DMS53 treated with DMSO at 0.1 percent for 48 hours (cell line): ENCODE measurements around the gene PRPF18.

Experiments used
- DNase-seq: peaks from one replicate; lab custom pipeline; 2025; ENCODE audit not compliant: unreplicated experiment; lab: John Stamatoyannopoulos, UW

The PRPF18 gene

DNA sequence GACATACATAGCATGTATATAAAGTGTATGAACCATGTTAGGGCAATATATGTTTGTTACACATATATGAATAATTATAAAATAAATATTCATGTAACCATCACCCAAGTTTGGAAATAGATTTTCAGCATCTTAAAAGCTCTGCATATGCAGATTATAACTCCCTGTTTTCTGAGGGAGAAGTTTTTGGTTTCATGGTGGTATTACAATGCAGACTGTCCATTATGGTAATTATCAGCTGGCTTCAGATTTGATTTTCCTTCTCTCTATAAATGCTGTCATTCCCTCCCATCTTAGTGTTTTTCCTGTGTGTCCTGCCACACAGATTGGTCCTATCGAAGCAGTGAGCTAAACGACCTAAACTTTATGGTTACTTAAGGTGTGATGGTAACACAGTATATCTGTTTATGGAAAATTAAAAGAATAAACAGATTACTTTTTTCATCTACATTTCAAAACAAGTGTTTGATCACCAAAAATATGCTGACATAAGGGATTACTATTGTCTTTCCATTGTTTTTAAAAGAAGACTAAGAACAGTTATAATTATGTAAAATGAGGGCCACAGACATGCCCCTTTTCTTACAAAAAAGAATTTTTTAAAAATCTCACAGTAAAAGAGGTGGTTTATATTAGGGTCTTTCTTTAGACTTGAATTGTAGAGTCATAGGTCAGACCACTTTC, 17.7 kb downstream of the PRPF18 start:
- no peak for DNase-seq

DNA sequence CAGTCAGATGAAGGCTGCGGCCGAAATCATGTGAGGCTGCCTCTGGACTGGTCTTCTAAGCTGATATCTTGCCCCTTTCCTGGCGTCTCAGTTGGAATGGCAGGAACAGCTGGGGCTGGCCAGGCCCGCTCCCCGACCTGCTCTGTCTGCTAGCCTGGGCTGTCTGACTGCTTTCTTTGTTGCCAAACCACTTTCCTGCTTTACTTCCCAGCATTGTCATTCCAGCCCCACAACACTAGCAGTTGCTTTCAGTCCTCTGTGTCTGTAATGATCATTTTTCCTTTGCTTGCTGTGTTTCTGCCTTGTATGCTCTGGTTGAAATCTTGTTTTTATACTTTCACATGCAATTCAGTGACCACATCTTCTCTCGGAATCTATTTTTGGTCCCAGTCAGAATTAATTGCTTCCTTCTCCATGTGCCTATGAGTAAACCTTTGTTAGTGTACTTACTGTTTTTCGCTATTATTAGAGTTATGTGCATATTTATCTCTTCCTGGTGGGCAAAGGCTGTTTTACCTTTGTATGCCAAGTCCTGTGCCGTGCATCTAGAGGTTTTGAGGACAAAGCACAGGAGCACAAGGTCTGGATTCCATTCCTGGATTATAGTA, 21.6 kb downstream of the PRPF18 start:
- DNase-seq, result no peak

DNA sequence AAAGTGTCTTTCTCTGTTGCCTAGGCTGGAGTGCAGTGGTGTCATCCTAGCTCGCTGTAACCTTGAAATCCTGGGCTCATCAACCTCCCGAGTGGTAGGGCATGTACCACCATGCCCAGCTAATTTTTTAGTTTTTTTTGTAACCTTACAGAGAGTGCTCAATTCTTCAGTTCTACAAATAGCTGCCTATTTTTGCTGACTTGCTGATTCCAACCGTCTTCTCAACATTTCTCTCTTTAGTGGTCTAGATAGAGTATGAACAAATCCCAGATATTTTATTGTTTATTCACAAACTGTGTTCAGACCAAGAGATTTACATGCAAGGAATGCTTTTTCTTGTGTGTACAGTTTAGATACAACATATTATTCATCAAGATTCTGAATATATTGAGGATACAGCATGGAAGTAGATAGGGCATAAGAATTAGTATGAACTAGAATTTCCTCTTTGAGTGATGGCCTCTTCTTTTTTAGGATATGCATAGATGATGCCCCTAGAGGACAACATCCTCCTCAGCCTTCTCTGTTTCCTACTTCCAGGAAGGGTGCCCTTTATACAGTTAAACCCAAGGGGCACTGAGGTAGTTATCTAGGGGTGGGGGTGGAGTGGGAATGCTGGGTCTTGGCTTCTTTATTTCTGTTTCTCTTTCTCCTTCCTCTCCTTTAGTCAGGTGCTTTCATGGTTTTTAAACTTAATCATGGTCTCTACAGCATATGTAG, 26.0 kb downstream of the PRPF18 start:
- no peak for DNase-seq

DNA sequence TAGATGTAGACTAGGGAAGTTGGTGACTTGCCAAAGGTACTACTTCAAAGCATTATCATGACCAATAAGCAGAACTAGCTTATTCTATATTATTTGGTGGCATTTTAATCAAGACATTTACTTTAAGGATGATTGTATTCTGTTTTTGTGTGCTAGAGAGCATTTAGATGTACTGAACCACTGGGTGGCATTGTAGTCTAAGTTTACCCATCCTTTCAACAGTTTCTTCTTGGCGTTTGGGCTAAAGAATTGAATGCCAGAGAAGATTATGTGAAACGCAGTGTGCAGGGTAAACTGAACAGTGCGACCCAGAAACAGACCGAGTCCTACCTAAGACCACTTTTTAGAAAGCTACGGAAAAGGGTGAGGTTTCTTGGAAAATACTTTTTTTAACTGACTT, 26.8 kb downstream of the PRPF18 start:
- DNase-seq, result no peak

DNA sequence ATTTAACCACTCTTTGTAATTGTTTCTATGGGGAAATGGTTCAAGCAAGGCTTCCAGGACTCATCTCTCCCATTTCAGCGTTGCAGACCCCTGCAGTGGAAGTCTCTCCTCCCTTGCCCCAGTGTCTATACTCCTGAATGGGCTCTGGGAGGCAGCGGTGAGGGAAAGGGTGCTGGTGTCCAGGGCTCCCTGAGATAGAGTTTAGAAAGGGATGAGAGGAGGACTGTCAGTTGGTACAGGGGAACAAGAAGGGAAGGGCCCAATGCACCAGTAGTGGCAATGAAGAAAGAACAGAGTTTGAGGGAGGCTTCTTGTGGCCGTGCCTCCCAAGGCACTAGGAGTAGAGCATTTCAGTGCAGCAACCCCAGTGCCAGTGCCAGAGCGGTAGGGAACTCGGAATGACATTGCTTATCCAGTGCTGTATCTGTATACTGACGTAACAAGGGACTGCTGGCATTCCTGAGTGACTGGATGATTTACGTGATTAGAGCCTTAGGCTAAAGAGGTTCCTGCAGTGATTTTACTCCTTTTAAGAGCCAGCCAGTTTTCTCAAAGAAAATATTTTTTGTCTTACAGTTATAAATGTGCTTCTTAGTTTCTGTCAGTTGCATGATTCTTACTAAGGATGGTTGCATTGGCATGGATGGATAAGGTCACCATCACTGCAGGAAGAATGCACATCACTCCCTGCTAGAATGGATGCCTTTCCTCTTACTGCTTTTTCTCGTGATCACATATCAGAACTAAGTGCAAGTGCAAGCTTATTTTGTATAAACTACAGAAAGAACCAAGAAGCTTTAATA, 28.0 kb downstream of the PRPF18 start:
- DNase-seq, result no peak

DNA sequence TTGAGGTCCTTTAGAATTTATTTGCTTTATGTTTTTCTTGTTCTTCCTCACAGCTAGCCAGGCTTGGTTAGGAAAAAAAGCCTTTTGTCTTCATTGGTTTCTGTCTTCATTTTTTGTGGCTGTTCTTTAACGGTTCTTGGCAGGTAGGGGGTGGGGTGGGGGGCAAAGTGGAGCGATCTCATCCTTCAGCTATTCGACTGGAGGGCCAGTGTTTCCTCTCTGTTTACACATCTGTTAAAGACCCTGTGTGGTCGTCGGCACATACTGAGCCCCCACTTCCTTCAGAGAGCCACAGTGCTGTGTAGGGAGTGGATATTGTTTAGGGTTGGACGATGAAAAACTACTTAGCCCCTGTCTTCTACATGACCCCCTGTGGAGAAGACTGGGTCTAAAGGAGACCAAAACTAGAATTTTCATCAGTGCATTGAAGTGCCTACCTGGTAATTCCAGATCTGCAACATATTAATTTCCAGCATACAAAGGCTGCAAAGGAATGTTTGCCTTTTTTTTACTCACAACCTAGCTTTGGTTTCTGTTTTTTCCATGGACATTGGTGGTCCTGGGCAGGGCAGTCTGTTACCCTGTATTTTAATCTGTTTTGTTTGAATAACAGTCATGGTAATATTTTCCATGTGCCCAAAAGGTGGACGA, 29.0 kb downstream of the PRPF18 start:
- no peak for DNase-seq

DNA sequence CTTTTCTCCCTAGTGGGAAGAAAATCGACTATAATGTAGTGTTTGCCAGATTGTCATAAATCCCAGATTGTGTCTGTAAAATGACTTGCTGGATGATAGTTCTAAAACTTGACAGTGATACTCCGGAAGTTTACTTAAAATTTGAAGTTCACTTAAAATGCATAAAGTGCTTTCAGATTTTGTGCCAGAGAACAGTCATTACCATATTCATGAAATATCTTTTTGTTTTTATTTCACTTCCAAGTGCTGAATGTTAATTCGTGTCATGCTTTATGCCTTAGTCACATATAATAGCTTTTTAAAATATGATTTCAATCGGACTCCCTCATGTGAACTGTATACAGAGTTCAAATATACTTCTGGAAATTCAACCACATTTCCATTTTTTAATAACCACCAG, 30.4 kb downstream of the PRPF18 start:
- DNase-seq, result no peak

DNA sequence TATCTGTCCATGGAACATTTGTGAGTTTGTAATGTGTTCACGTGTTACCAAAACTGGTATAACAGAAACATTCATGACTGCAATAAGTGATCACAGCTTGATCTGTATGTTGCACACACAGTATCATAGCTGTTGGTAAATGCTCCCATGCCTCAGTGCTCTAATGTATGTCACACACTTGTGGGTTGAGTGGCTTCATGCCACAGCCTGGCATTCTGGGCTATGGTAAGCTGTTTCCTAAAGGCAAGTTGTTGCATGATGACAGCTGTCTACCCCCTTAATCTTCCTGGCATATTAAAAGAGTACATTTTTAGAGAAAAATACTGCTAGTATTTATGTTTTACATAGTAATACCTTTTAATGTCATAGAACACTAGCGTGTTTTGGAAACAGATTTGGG, 35.2 kb downstream of the PRPF18 start:
- no peak for DNase-seq

DNA sequence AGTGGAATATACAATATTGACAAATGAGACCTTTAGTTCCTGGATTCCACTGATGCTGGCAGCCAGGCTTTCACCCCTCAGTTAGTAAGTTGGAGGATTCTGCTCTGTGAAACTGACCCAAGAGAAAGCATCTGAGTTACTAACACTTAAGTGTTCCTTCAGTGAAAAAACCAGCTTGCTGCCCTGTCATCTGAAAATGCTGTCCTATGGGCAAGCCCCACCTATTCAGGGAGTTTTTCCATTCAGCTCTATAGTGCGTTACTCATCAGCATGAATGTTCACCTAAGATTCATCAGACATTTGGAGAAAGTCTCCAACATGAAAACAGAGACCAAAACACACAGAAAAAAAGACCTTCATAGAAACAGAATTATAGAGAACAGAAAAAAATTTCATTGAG, 37.9 kb downstream of the PRPF18 start:
- DNase-seq, result no peak

DNA sequence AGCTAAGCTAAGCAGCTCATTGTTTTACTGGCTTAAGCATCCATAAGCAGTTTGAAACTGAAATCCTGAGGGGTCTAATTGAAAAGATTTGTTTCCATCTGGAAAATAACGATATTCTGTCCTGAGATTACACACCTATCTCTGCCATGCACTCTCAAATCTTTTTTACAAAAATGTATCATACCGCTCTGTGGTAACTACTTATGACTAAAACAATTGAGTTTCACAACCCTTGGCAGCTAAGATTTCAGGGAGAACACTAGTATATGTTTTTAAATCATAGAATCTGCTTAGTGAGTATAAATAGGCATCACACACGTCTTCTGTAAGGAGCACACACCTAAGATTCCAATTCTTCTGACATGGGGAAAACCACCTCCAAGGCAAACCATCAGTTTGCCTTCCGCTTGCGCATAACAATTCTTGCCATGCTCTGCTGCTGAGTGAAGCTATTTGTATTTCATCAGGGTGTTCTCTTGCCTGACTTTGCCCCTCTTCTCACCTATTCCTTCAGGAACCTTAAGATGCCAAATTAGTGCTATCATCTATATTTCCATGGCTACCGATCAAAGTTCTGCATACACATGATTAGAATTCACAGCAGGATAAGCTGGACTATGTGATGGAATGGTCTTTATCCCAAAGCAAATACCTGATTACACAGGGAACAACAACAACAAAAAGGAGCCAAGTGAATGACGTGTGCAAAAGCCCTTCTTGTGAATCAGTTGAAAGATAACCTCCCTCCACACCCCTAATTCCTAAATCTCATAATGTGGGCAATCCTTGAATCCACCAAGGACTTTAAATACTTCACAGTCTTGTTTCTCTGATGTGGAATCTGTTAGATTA, 40.9 kb downstream of the PRPF18 start:
- no peak for DNase-seq

DNA sequence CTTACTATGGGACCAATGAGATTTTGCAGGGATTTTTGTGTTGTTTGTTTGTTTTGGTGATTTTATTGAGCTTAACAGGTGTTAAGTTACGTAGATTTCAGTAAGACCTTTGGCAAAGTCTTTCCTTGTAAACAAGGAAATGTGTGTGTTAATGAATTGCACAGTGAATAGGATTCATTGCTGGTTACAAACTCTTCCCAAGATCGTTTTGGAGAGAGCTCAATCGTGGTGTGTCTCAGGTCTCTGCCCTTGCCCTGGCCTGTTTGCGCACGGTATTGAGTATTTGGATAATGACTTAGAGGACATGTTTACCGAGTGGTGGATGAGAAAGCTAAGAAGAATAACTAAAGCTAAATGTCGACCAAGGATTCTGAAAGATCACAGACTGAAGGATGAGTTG, 41.9 kb downstream of the PRPF18 start:
- DNase-seq, result no peak

DNA sequence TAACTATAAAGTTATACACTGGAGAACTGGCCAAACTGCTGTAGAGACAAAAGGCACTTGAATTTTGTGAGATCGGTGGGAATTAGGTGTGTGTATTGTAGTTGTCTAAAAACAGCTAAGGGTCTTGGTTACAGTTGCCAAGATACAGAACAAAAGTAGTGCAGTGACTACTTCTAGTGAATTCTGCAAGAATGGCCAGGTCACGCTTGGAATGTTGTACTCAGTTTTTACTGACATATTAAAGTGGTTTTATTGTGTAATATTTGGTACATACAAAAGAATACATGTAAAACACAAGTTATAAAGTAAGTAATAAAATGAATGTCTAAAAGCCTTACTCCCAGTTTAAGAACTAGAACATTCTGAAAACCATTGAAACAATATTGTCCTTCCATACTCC, 42.4 kb downstream of the PRPF18 start:
- no peak for DNase-seq

DNA sequence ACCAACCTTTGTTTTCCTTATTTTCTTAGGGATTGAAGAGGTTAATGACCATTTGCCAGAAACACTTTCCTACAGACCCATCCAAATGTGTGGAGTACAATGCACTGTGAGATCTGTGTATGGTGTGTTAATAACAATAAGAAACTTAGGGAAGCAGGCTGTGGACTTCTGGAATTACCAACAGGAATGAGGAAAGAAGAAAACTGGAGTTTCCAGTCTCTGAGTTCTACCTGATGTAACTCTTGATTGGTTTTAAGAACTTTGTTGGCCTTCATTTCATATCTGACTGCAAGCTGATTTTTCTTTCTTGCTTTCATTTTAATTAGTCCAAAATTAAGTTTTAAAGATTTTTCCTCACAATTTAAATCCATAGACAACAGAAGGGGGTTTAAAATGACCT, 43.5 kb downstream of the PRPF18 start:
- DNase-seq, result no peak

DNA sequence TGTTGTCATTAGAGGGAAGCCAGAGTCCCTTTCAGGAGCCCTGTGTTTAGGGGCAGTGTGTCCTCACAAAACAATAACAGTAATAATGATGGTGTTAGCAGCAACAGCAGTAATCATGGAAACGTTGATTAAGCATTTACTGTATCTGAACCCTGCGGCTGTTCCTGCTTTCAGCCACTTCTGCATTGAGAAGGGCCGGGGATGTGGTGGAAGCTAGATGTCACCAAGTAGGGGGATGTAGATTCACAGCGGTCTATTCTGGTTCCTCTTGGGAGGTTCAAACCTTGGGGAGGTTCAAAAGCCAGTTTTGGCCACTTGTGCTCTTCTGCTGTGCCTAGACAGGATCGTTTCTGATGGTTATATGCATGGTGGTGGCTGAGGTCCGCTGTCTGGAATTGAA, 44.8 kb downstream of the PRPF18 start:
- no peak for DNase-seq

DNA sequence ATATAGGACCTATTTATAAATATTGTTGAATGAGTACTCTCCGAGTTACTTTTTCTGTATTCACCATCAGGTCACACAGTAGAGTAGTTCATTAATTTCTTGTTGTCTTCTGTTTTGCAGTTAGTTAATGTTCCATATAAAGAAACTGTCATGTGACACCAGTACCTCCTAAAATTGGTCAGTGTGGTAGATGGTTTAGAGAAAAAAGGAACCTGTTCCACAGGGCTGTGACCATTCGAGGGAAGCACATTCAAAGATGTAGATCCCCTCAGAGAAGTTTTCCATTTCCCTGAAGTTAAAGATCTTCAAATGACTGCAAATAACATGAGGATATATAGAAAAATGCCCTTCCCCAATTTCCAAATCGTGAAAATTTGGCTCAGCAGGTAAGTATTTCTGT, 45.7 kb downstream of the PRPF18 start:
- no peak for DNase-seq

DNA sequence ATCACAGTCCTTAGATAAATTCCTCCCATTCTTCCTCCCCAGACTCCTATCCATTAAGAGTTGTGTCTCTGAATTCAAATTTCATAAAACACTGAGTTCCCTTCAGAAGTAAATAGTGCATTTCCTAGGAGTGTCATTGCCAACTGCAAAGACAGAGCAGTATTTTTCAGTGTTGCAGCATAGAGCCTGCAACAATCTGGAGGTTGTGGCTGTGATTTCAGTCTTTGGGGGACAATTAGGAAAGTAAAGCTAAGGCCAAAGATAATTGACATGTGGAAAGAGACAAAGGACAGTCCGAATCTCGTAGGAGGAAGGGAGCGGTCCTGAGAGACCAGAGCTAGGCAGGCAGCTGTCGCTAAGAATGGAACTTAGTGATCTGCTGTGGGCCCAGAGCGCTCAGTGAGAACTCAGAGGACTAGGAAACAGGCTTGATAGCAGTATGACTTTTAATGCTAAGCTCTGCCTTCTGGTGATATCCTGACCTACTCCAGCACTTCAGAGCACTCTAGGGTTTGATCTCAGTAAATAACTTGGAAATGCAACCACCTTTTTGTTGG, 46.2 kb downstream of the PRPF18 start:
- no peak for DNase-seq

DNA sequence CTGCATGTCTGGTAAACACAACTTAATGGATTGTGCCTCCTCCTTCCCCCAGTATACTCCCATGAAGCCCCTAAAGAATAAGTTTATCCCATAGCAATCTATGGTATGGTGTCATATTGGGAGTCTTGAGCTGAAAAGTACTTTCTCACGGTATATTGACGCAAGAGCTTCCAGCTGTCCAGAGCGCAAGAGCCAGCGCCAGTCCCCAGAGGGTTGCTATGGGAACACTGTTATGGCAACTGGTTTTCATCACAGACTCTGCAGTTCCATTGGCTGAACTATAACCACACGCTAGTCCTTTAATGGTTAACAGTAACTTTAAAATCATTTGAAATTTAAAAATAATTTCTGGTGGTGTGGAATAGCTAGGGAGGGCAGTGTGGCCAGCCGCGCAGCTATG, 46.9 kb downstream of the PRPF18 start:
- no peak for DNase-seq

DNA sequence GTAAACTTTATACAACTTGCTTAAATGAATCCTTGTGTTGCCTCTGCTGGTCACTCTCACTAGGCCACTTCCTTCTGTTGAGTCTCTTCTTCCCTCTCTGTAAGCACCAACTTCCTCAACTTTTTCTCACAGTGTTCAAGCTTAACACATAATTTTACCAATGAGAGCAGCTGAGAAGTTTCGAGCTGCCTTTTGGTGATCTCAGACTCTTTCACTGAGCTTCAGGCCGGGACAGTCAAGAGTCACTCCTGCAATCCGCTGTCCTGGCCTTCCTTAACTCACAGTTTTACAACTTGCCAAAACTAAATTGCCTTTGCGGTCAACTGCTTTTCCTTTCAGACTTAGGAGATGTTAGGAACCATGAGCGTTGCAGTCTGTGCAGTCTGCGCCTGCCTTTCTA, 47.4 kb downstream of the PRPF18 start:
- DNase-seq, result no peak

DNA sequence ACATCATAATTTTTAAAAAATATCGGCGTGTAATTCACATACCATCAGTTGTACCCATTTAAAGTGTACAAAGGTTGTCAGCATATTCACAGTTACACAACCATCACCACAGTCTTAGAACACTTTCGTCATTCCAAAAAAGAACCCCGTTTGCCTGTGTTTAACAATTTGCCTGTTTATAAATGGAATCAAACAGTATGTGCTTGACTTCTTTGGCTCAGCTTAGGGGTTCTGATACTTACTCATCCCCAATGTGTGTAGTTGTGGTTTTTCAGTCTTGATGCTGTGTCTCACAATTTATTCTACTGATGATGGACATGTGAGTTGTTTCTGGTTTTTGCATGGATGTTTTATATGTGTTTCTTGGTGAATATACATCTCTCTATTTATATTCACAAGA, 50.0 kb downstream of the PRPF18 start:
- no peak for DNase-seq

DNA sequence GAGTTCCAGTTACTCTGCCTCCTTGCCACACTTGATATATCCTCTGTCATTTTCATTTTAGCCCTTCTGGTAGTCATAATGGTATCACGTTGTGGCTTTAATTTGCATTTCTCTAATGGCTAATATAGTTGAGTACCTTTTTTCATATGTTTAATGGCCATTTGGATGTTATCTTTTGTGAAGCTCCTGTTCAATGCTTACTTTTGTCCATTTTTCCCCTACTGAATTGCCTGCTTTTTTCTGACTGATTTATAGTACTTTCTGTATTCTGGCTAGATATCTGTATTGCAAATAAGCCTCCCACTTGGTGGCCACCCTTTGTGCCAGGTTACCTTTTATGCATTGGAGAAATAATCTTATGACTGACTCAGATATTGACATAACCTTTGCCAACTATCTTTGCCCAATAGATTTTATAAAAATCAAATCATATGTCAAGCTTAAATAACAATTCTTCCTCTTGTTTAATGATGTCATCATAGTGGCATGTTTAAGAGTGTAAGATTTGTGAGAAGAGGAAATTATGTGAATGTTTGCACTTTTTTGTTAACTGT, 50.6 kb downstream of the PRPF18 start:
- DNase-seq, result no peak
